ENCODE results near the gene OR2M7. TPM values are rescaled to one million over a fixed set of nuclear protein-coding genes. Genes with fewer than 3 reads are reported as not detected.

The OR2M7 gene
- polyA plus RNA-seq, 6 donors from 2014 or later: not detected

- DNase-seq (no peak), ATAC-seq (ENCODE audit: low read depth in 2 of 2) (no peak)
- peaks cover 0 to 6% (median 0%) of the 10 kb centered on the region in 7 donors for H3K9me3 Mint-ChIP-seq
- peak overlapping the region in 1 of 6 donors; percentile 7 for H3K27ac Mint-ChIP-seq
- peaks cover 4 to 7% (median 5%) of the 10 kb centered on the region in 3 donors for H3K4me1 Mint-ChIP-seq
- H3K27me3 Mint-ChIP-seq: no peaks in the 10 kb centered on the region
- no peak overlapping the region for H3K4me3 Mint-ChIP-seq
- H3K36me3 Mint-ChIP-seq: no peaks in the 10 kb centered on the region
Measured at GRCh38 chr1:248288391-248288790, 36.0 kb downstream of the OR2M7 start.

- Mint-ChIP-seq H3K4me3 (no peak within 1 kb of the TSS), H3K9me3 (peaks cover 0 to 5% (median 0%) of the 10 kb centered on the region in 7 donors), H3K27me3 (no peaks in the 10 kb centered on the region), H3K36me3 (no peaks in the 10 kb centered on the region), H3K4me1 (no peaks in the 10 kb centered on the region), H3K27ac (peak within 1 kb of the TSS in 1 of 6 donors; percentile 1)
- DNase-seq: no peak
- ATAC-seq (ENCODE audit: low read depth in 2 of 2): no peak
Measured at GRCh38 chr1:248277876-248278275, 46.5 kb downstream of the OR2M7 start, which contains the start of gene OR2T33. Gene OR2T33, minus strand, starts transcription at chr1:248277976. Its CDS starts 4,162 bp downstream, at chr1:248273814.

Other genes starting within 250 kb of the OR2M7 start
- gene OR2L13, start 229.4 kb downstream of the OR2M7 start, polyA plus RNA-seq (ENCODE audit: low read depth in 6 of 6): 1 to 10 TPM in 2 of 6 donors, under 1 TPM in 3, not detected in 1; 0.27 to 1.7 (median 0.61) TPM
- gene OR2M5, start 179.4 kb downstream of the OR2M7 start, polyA plus RNA-seq (ENCODE audit: low read depth in 6 of 6): not detected
- not detected for gene OR2M2, start 149.7 kb downstream of the OR2M7 start, polyA plus RNA-seq (ENCODE audit: low read depth in 6 of 6)
- not detected for gene OR2M3, start 127.3 kb downstream of the OR2M7 start, polyA plus RNA-seq (ENCODE audit: low read depth in 6 of 6)
- not detected for gene OR2M4, start 93.2 kb downstream of the OR2M7 start, polyA plus RNA-seq (ENCODE audit: low read depth in 6 of 6)
- 1 to 10 TPM in 1 of 6 donors, not detected in 5; 1.6 TPM for gene OR2T33, start 46.6 kb downstream of the OR2M7 start, polyA plus RNA-seq (ENCODE audit: low read depth in 6 of 6)
- gene OR2T12, start 21.1 kb downstream of the OR2M7 start, polyA plus RNA-seq (ENCODE audit: low read depth in 6 of 6): not detected
- gene OR14C36, start 24.2 kb upstream of the OR2M7 start, polyA plus RNA-seq (ENCODE audit: low read depth in 6 of 6): not detected
- not detected for gene OR2T4, start 37.1 kb upstream of the OR2M7 start, polyA plus RNA-seq (ENCODE audit: low read depth in 6 of 6)
- gene OR2T6, start 51.2 kb upstream of the OR2M7 start, polyA plus RNA-seq (ENCODE audit: low read depth in 6 of 6): not detected
- not detected for gene OR2T1, start 78.5 kb upstream of the OR2M7 start, polyA plus RNA-seq (ENCODE audit: low read depth in 6 of 6)
- under 1 TPM in 3 of 6 donors, not detected in 3; 0.19 to 0.71 (median 0.53) TPM for gene OR2T2, start 121.1 kb upstream of the OR2M7 start, polyA plus RNA-seq (ENCODE audit: low read depth in 6 of 6)
- under 1 TPM in 2 of 6 donors, not detected in 4; 0.32 to 0.59 TPM for gene OR2T3, start 148.8 kb upstream of the OR2M7 start, polyA plus RNA-seq (ENCODE audit: low read depth in 6 of 6)
- gene OR2T5, start 164.0 kb upstream of the OR2M7 start, polyA plus RNA-seq (ENCODE audit: low read depth in 6 of 6): not detected
- gene OR2G6, start 183.5 kb upstream of the OR2M7 start, polyA plus RNA-seq (ENCODE audit: low read depth in 6 of 6): under 1 TPM in 4 of 6 donors, not detected in 2; 0.19 to 0.80 (median 0.49) TPM
- under 1 TPM in 3 of 6 donors, not detected in 3; 0.26 to 0.38 (median 0.33) TPM for gene OR2T29, start 238.2 kb upstream of the OR2M7 start, polyA plus RNA-seq (ENCODE audit: low read depth in 6 of 6)